Natural killer cell (primary cell): ENCODE measurements around the gene GOLGA6L7. TPM values are rescaled to one million over a fixed set of nuclear protein-coding genes. Genes with fewer than 3 reads are reported as not detected.

ENCODE experiments used
- ATAC-seq, 3 donors: fragments of 150-1000 bp in 2 of 3; fragments of 200-7000 bp in 1 of 3; cut with Tn5 transposase; 1 replicate in 1 of 3; 2 replicates in 2 of 3; pipeline ENCODE4 v1.10.0; 2021; ENCODE audit warnings: mild to moderate bottlenecking in 2 of 3, moderate library complexity in 2 of 3
- DNase-seq, 2 donors: peaks; one replicate each; pipeline versions ENCODE4 v3.0.0 to v3.0.0-alpha.2; 2013 to 2021; ENCODE audit warnings: mixed read lengths in 1 of 2
- H3K27ac ChIP-seq: one replicate; pipeline ENCODE4 v1.5.1; 2013; ENCODE audit warnings: mild to moderate bottlenecking, low read length
- H3K27me3 ChIP-seq: one replicate; pipeline ENCODE4 v1.6.1; 2013; ENCODE audit warnings: low read length; ENCODE audit not compliant: control insufficient read depth, insufficient read depth
- H3K36me3 ChIP-seq: one replicate; pipeline ENCODE4 v1.6.1; 2013; ENCODE audit warnings: low read length; ENCODE audit not compliant: control insufficient read depth, insufficient read depth
- H3K4me1 ChIP-seq: one replicate; pipeline ENCODE4 v1.6.1; 2013; ENCODE audit warnings: low read length; ENCODE audit not compliant: control insufficient read depth, insufficient read depth
- H3K4me3 ChIP-seq: one replicate; pipeline ENCODE4 v1.5.1; 2013; ENCODE audit warnings: low read length
- H3K9me3 ChIP-seq: one replicate; pipeline ENCODE4 v1.6.1; 2013; ENCODE audit warnings: low read length; ENCODE audit not compliant: control insufficient read depth, insufficient read depth
- H3K27ac Mint-ChIP-seq, 2 donors: one replicate each; pipeline ENCODE4 v1.8.0; 2022; ENCODE audit warnings: mild to moderate bottlenecking in 2 of 2, mixed read lengths in 2 of 2, moderate library complexity in 1 of 2
- H3K27me3 Mint-ChIP-seq, 2 donors: one replicate each; pipeline ENCODE4 v1.8.0; 2022; ENCODE audit warnings: low read depth in 2 of 2, mixed read lengths in 2 of 2
- H3K36me3 Mint-ChIP-seq: one replicate; pipeline ENCODE4 v1.8.0; 2022; ENCODE audit warnings: mixed read lengths
- H3K4me1 Mint-ChIP-seq, 2 donors: one replicate each; pipeline ENCODE4 v1.8.0; 2022; ENCODE audit warnings: mixed read lengths in 2 of 2
- H3K4me3 Mint-ChIP-seq: one replicate; pipeline ENCODE4 v1.8.0; 2022; ENCODE audit warnings: mild to moderate bottlenecking, moderate library complexity, mixed read lengths
- H3K9me3 Mint-ChIP-seq, 2 donors: one replicate each; pipeline ENCODE4 v1.8.0; 2022; ENCODE audit warnings: mixed read lengths in 2 of 2
- CTCF ChIP-seq: fragments of 200-600 bp; IDR thresholded peaks from one replicate; pipeline ENCODE4 v1.8.0; 2022; ENCODE audit warnings: antibody characterized with exemption
- WGBS: methylation state at CpG from one replicate; pipeline ENCODE4 v1.1.7; 2013; ENCODE audit warnings: missing lambda C conversion rate; ENCODE audit not compliant: insufficient coverage; 5-methylcytosine and 5-hydroxymethylcytosine counted together
- intact Hi-C: fragments of 100-400 bp; cut with micrococcal nuclease; formaldehyde crosslinking; loops from one replicate; pipeline ENCODE4 v1.14.2; 2022
- total RNA-seq, 4 donors: library from RNA; stranded (reverse); fragments of 120-200 nt in 1 of 4; gene quantifications; one replicate each; pipeline versions ENCODE4 v1.2.3 to v1.2.4, GENCODE V29; 2013 to 2022

The GOLGA6L7 gene
- total RNA-seq, 3 donors from 2014 or later (not counting 1 experiment from before 2014, with no cell fraction given): not detected

GRCh38 chr15:28884151-28884940 lies 35.9 kb upstream of the GOLGA6L7 start:
- H3K27ac Mint-ChIP-seq: no peak overlapping the region
- Histone ChIP-seq H3K27me3 (no peaks in the 10 kb centered on the region), H3K27ac (no peak overlapping the region), H3K4me1 (peaks cover 34% of the 10 kb centered on the region), H3K36me3 (no peaks in the 10 kb centered on the region), H3K9me3 (no peaks in the 10 kb centered on the region), H3K4me3 (no peak overlapping the region)
- H3K4me3 Mint-ChIP-seq: peak overlapping the region; percentile 83
- H3K36me3 Mint-ChIP-seq: no peaks in the 10 kb centered on the region
- intact Hi-C loops: no loop called here
- H3K9me3 Mint-ChIP-seq: no peaks in the 10 kb centered on the region
- ATAC-seq (no peak), DNase-seq (no peak)
- no peaks in the 10 kb centered on the region for H3K27me3 Mint-ChIP-seq
- no peak for TF ChIP-seq CTCF
- 96% methylated on average over 11 of the region's 11 CpGs for WGBS
- H3K4me1 Mint-ChIP-seq: peaks cover 18 to 30% of the 10 kb centered on the region in 2 donors

DNA sequence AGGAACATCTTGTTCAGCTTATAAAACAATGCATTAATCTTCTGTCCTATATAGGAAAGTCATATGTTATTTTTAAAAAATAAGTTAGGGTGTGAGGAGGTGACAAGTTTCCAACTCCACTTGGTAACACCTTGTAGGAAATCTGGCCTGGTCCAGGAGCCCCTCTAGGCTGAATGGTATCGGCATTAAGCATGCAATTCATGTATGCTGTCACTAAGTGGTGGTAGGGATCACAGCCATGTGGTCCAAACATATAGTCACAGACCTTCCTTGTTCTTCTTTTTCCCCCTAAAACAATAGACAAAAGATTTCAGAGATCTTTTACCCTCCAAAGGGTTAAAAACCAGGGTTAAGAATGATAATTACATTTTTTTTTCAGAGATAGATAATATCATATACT lies 33.2 kb upstream of the GOLGA6L7 start:
- H3K4me3 ChIP-seq: no peak overlapping the region
- intact Hi-C loops: no loop called here
- no peak for DNase-seq
- Mint-ChIP-seq H3K9me3 (no peaks in the 10 kb centered on the region), H3K4me1 (peaks cover 0 to 4% of the 10 kb centered on the region in 2 donors), H3K27me3 (peaks cover 0 to 3% of the 10 kb centered on the region in 2 donors), H3K36me3 (no peaks in the 10 kb centered on the region), H3K27ac (peak overlapping the region in 1 of 2 donors; percentile 32), H3K4me3 (no peak overlapping the region)
- TF ChIP-seq CTCF: no peak
- H3K9me3 ChIP-seq: no peaks in the 10 kb centered on the region
- ATAC-seq: no peak
- no peaks in the 10 kb centered on the region for H3K27me3 ChIP-seq
- peaks cover 8% of the 10 kb centered on the region for H3K4me1 ChIP-seq
- H3K27ac ChIP-seq: no peak overlapping the region
- no peaks in the 10 kb centered on the region for H3K36me3 ChIP-seq
- 100% methylated on average over 1 of the region's 1 CpG for WGBS

- H3K9me3 Mint-ChIP-seq: no peaks in the 10 kb centered on the region
- no peaks in the 10 kb centered on the region for H3K9me3 ChIP-seq
- H3K4me1 Mint-ChIP-seq: peaks cover 0 to 4% of the 10 kb centered on the region in 2 donors
- peaks cover 7% of the 10 kb centered on the region for H3K4me1 ChIP-seq
- ATAC-seq: no peak
- peaks cover 0 to 3% of the 10 kb centered on the region in 2 donors for H3K27me3 Mint-ChIP-seq
- WGBS: 64% methylated on average over 3 of the region's 3 CpGs
- intact Hi-C loops: no loop called here
- H3K27ac Mint-ChIP-seq: peak overlapping the region in 1 of 2 donors; percentile 32
- H3K36me3 Mint-ChIP-seq: no peaks in the 10 kb centered on the region
- H3K27me3 ChIP-seq: no peaks in the 10 kb centered on the region
- no peaks in the 10 kb centered on the region for H3K36me3 ChIP-seq
- H3K4me3 ChIP-seq: no peak overlapping the region
- no peak overlapping the region for H3K27ac ChIP-seq
- H3K4me3 Mint-ChIP-seq: no peak overlapping the region
- no peak for TF ChIP-seq CTCF
- no peak for DNase-seq
These were observed 32.7 kb upstream of the GOLGA6L7 start for GRCh38 chr15:28881170-28881569.

DNA sequence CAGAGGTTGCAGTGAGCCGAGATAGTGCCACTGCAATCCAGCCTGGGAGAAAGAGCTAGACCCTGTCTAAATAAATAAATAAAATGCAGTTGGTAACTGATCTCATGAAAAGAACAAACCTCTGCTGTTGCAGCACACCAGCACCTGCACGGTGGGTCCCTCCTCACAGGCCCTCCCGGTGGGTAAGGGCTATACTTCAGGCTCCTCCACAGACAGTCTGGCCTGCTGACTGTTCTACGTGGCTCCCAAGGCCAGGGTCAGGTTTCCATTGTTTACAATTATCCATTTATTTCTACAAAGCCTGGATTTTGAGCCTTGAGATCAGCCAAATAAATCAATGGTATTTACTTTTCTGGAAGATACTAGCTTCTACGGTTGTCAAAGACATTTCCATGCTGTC lies 32.2 kb upstream of the GOLGA6L7 start:
- no peak overlapping the region for H3K4me3 Mint-ChIP-seq
- H3K9me3 Mint-ChIP-seq: no peaks in the 10 kb centered on the region
- peaks cover 0 to 3% of the 10 kb centered on the region in 2 donors for H3K27me3 Mint-ChIP-seq
- WGBS: 97% methylated on average over 5 of the region's 5 CpGs
- no peak for ATAC-seq
- Histone ChIP-seq H3K27ac (no peak overlapping the region), H3K27me3 (no peaks in the 10 kb centered on the region), H3K4me3 (no peak overlapping the region), H3K9me3 (no peaks in the 10 kb centered on the region), H3K4me1 (peaks cover 7% of the 10 kb centered on the region), H3K36me3 (no peaks in the 10 kb centered on the region)
- DNase-seq: no peak
- no peak overlapping the region for H3K27ac Mint-ChIP-seq
- H3K36me3 Mint-ChIP-seq: no peaks in the 10 kb centered on the region
- no peak for TF ChIP-seq CTCF
- intact Hi-C loops: no loop called here
- H3K4me1 Mint-ChIP-seq: peaks cover 0 to 4% of the 10 kb centered on the region in 2 donors
